Endothelial cell of umbilical vein (primary cell): ENCODE data around the gene TMEM61.

Source experiments
- CTCF ChIP-seq, 2 donors: IDR thresholded peaks; 1 replicate in 1 of 2; 2 replicates in 1 of 2; pipeline ENCODE4 v1.5.1; 2011; ENCODE audit warnings: low read length in 2 of 2, mild to moderate bottlenecking in 2 of 2, moderate library complexity in 2 of 2, control low read depth in 1 of 2, inconsistent platforms in 1 of 2, low read depth in 1 of 2; ENCODE audit not compliant: insufficient read depth in 1 of 2; ENCODE audit errors: extremely low read depth in 1 of 2
- MAX ChIP-seq: IDR thresholded peaks from 2 replicates; pipeline ENCODE4 v1.6.1; 2011; ENCODE audit not compliant: insufficient read depth, insufficient read length
- MYC ChIP-seq: IDR thresholded peaks from one replicate; pipeline ENCODE4 v1.6.1; 2011; ENCODE audit warnings: mild to moderate bottlenecking, low read depth, low read length
- POLR2A ChIP-seq: IDR thresholded peaks from 2 replicates; pipeline ENCODE4 v1.6.1; 2012; ENCODE audit warnings: low read depth, mild to moderate bottlenecking, control low read depth, low read length
- POLR2AphosphoS5 ChIP-seq: IDR thresholded peaks from 2 replicates; pipeline ENCODE4 v1.6.1; 2012; ENCODE audit warnings: low read depth, mild to moderate bottlenecking, control low read depth, low read length, moderate library complexity; ENCODE audit not compliant: insufficient read depth

- TF ChIP-seq CTCF (IDR thresholded peaks at IDR 0.05; ENCODE audit: extremely low read depth in 1 of 2, insufficient read depth in 1 of 2, low read depth in 1 of 2, low read length in 2 of 2), result no peak
- no peak for TF ChIP-seq POLR2A
- TF ChIP-seq MYC, result no peak
- TF ChIP-seq MAX, result no peak
- TF ChIP-seq POLR2AphosphoS5, result no peak
These were observed 17.6 kb upstream of the TMEM61 start for GRCh38 chr1:54962612-54963395.
